T-cell (primary cell): Measurements from ENCODE around the gene ELMO1. TPM values are rescaled to one million over a fixed set of nuclear protein-coding genes. Genes with fewer than 3 reads are reported as not detected.

ENCODE experiments used
- ATAC-seq, 4 experiments: fragments of 200-7000 bp in 3 of 4; fragments of 150-1000 bp in 1 of 4; cut with Tn5 transposase; replicated peaks in 1 of 4; 1 replicate in 3 of 4; 2 replicates in 1 of 4; pipeline ENCODE4 v1.10.0; 2021; ENCODE audit warnings: moderate library complexity in 3 of 4, mild to moderate bottlenecking in 2 of 4, moderate number of reproducible peaks in 1 of 4
- CTCF ChIA-PET, 2 donors: fragments of 300-600 bp; sonication (Branson Sonifier 250); formaldehyde crosslinking; loops; one replicate each; lab custom pipeline; 2022; ENCODE audit warnings: antibody characterized with exemption in 2 of 2; lab: Charles Lee
- POLR2A ChIA-PET, 2 donors: fragments of 300-600 bp; sonication (Branson Sonifier 250); formaldehyde crosslinking; loops; one replicate each; lab custom pipeline; 2022; ENCODE audit warnings: antibody characterized with exemption in 2 of 2; lab: Charles Lee
- DNase-seq, 35 experiments: peaks; one replicate each; pipeline versions ENCODE4 v3.0.0 to v3.0.0-alpha.2; 2013 to 2023
- H3K27ac ChIP-seq: one replicate; pipeline ENCODE4 v1.5.1; 2013; ENCODE audit warnings: low read length
- H3K27me3 ChIP-seq, 2 experiments: replicated peaks in 1 of 2; 1 replicate in 1 of 2; 2 replicates in 1 of 2; pipeline versions ENCODE4 v1.6.1 to v1.7.0; 2013; ENCODE audit warnings: low read length in 1 of 2, mixed read lengths in 1 of 2; ENCODE audit not compliant: control insufficient read depth in 2 of 2, insufficient read depth in 2 of 2; ENCODE audit errors: extremely low read depth in 1 of 2
- H3K36me3 ChIP-seq, 2 donors: 1 replicate in 1 of 2; 2 replicates in 1 of 2; pipeline versions ENCODE4 v1.6.1 to v1.7.0; 2013; ENCODE audit warnings: low read length in 1 of 2; ENCODE audit not compliant: control insufficient read depth in 2 of 2, insufficient read depth in 1 of 2; ENCODE audit errors: extremely low read depth in 1 of 2
- H3K4me1 ChIP-seq, 2 experiments: 1 replicate in 1 of 2; 2 replicates in 1 of 2; pipeline versions ENCODE4 v1.6.1 to v1.7.0; 2013; ENCODE audit warnings: low read length in 2 of 2, mixed read lengths in 1 of 2; ENCODE audit not compliant: insufficient read depth in 2 of 2, control insufficient read depth in 1 of 2; ENCODE audit errors: extremely low read depth in 1 of 2
- H3K4me3 ChIP-seq, 2 donors: 1 replicate in 1 of 2; 2 replicates in 1 of 2; pipeline versions ENCODE4 v1.5.1 to v1.7.0; 2013; ENCODE audit warnings: mild to moderate bottlenecking in 2 of 2, low read length in 1 of 2, moderate library complexity in 1 of 2; ENCODE audit not compliant: control insufficient read depth in 1 of 2; ENCODE audit errors: extremely low read depth in 1 of 2
- H3K9me3 ChIP-seq: 2 replicates; pipeline ENCODE4 v1.7.0; 2013
- H3K27ac Mint-ChIP-seq, 2 donors: one replicate each; pipeline ENCODE4 v1.8.0; 2020 to 2021; ENCODE audit warnings: mild to moderate bottlenecking in 2 of 2, mixed read lengths in 2 of 2
- H3K27me3 Mint-ChIP-seq, 2 donors: one replicate each; pipeline ENCODE4 v1.8.0; 2021 to 2022; ENCODE audit warnings: mixed read lengths in 2 of 2
- H3K36me3 Mint-ChIP-seq: one replicate; pipeline ENCODE4 v1.8.0; 2021; ENCODE audit warnings: mixed read lengths
- H3K4me1 Mint-ChIP-seq, 3 donors: one replicate each; pipeline ENCODE4 v1.8.0; 2020 to 2022; ENCODE audit warnings: mixed read lengths in 3 of 3, mild to moderate bottlenecking in 1 of 3
- H3K4me3 Mint-ChIP-seq, 3 donors: one replicate each; pipeline ENCODE4 v1.8.0; 2020 to 2022; ENCODE audit warnings: mild to moderate bottlenecking in 3 of 3, mixed read lengths in 3 of 3, moderate library complexity in 3 of 3
- H3K9me3 Mint-ChIP-seq, 3 donors: one replicate each; pipeline ENCODE4 v1.8.0; 2020 to 2022; ENCODE audit warnings: mixed read lengths in 3 of 3
- WGBS: methylation state at CpG from one replicate; pipeline ENCODE4 v1.1.5; 2013; ENCODE audit warnings: missing lambda C conversion rate; ENCODE audit not compliant: insufficient coverage; 5-methylcytosine and 5-hydroxymethylcytosine counted together
- total RNA-seq, 35 experiments: library from RNA in 6 of 35; stranded (reverse) in 6 of 35; fragments of 120-200 nt in 1 of 35; gene quantifications; one replicate each; pipeline versions ENCODE4 v1.2.1 to v1.2.4 and lab custom pipeline; 2013 to 2026

ELMO1 gene
- total RNA-seq, 5 donors from 2014 or later (not counting 1 experiment from before 2014, with no cell fraction given): 101 to 149 (median 113) TPM

DNA sequence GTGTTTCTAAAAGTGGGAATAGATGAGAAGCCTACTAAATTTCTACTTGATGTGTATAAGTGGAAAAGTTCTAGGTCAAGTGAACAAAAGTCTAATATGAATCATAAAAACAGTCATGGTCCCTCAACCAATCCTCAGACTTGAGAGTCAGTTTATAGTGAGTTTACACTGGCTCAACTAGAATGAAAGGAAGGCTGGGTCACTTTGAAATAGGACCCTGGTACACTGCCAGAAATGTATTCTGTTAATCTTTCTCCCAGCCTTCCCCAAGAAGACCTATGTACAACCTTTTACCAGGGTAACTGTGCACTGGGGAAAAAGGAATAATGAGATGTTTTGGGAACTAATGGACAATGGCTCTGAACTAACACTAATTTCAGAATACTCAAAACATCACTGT is 17.3 kb downstream of the ELMO1 start:
- H3K4me3 Mint-ChIP-seq: no peak overlapping the region
- Histone ChIP-seq H3K4me1 (peaks cover 23 to 26% of the 10 kb centered on the region in 2 experiments), H3K36me3 (peaks cover 0 to 13% of the 10 kb centered on the region in 2 donors), H3K27me3 (no peaks in the 10 kb centered on the region), H3K9me3 (no peaks in the 10 kb centered on the region), H3K27ac (no peak overlapping the region), H3K4me3 (no peak overlapping the region)
- H3K27me3 Mint-ChIP-seq: no peaks in the 10 kb centered on the region
- ChIA-PET POLR2A (no interaction called here), CTCF (no interaction called here)
- H3K27ac Mint-ChIP-seq: no peak overlapping the region
- H3K36me3 Mint-ChIP-seq: peaks cover 30% of the 10 kb centered on the region
- H3K4me1 Mint-ChIP-seq: peaks cover 71 to 84% (median 73%) of the 10 kb centered on the region in 3 donors
- DNase-seq: no peak
- ATAC-seq: no peak
- no peaks in the 10 kb centered on the region for H3K9me3 Mint-ChIP-seq

DNA sequence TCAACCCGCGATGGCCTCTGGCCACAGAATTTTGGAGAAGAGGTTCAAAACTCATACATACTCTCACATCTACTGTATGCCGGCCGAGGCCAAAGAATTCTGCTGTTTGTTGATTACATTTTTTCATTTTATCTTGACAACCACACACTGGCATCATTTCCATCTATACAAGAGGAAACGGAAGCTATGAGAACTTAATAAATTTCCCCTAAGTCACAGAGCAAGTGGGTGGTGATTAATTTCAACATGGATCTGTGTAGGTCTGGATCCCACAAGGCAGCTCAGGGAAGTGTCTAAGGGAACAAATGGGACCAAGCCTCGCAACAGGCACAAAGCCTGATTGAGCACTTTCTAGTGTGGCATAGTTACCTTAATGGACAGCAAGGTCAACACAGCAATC is 18.0 kb downstream of the ELMO1 start:
- no peak overlapping the region for H3K27ac Mint-ChIP-seq
- no peak for DNase-seq
- H3K4me3 ChIP-seq: no peak overlapping the region
- ChIA-PET POLR2A (interaction anchor here in 1 of 2 donors (0.7 kb wide), 1 partner anchor 16 kb away, joined by 3 read pairs; no protein-coding TSS in a partner anchor), CTCF (interaction anchor here in 1 of 2 donors (1.0 kb wide), 1 partner anchor 64 kb away, joined by 3 read pairs; no protein-coding TSS in a partner anchor)
- H3K4me1 Mint-ChIP-seq: peaks cover 63 to 77% (median 65%) of the 10 kb centered on the region in 3 donors
- no peaks in the 10 kb centered on the region for H3K27me3 ChIP-seq
- no peaks in the 10 kb centered on the region for H3K9me3 Mint-ChIP-seq
- no peak overlapping the region for H3K4me3 Mint-ChIP-seq
- H3K27me3 Mint-ChIP-seq: no peaks in the 10 kb centered on the region
- peaks cover 0 to 14% of the 10 kb centered on the region in 2 donors for H3K36me3 ChIP-seq
- H3K27ac ChIP-seq: no peak overlapping the region
- no peak for ATAC-seq
- H3K9me3 ChIP-seq: no peaks in the 10 kb centered on the region
- peaks cover 30% of the 10 kb centered on the region for H3K36me3 Mint-ChIP-seq
- WGBS: 90% methylated on average over 2 of the region's 6 CpGs
- H3K4me1 ChIP-seq: peaks cover 23 to 26% of the 10 kb centered on the region in 2 experiments

DNA sequence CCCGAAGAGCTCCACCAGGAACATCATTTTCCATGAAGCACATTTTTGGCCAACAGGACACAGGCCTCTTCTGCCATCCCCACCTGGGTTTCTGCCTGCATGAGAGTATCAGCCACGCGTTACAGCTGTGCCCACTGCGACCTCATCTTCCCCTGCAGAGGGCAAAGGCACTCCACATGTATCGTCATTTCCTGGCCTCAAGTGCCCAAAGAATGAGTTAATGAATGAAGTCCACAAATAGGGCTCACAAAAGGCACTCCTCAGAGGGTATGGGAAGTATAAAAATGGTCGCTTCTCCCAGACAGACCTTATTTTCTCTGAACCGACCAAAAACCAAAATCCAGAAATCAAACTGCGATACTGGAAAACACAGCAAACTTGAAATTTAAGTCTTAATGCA is 18.5 kb downstream of the ELMO1 start:
- peaks cover 30% of the 10 kb centered on the region for H3K36me3 Mint-ChIP-seq
- CTCF ChIA-PET: interaction anchor here in 1 of 2 donors (1.0 kb wide), 1 partner anchor 65 kb away, joined by 3 read pairs; no protein-coding TSS in a partner anchor
- H3K27ac Mint-ChIP-seq: no peak overlapping the region
- ATAC-seq (no peak), DNase-seq (no peak)
- Histone ChIP-seq H3K36me3 (peaks cover 0 to 14% of the 10 kb centered on the region in 2 donors), H3K27ac (no peak overlapping the region), H3K4me1 (peaks cover 22 to 23% of the 10 kb centered on the region in 2 experiments), H3K27me3 (no peaks in the 10 kb centered on the region), H3K4me3 (no peak overlapping the region), H3K9me3 (no peaks in the 10 kb centered on the region)
- 100% methylated on average over 2 of the region's 8 CpGs for whole genome bisulfite sequencing
- POLR2A ChIA-PET: interaction anchor here in 1 of 2 donors (0.7 kb wide), 1 partner anchor 15 kb away, joined by 3 read pairs; no protein-coding TSS in a partner anchor
- H3K27me3 Mint-ChIP-seq: no peaks in the 10 kb centered on the region
- H3K9me3 Mint-ChIP-seq: no peaks in the 10 kb centered on the region
- peaks cover 59 to 76% (median 60%) of the 10 kb centered on the region in 3 donors for H3K4me1 Mint-ChIP-seq
- no peak overlapping the region for H3K4me3 Mint-ChIP-seq

GRCh38 chr7:37429435-37429791 is 19.3 kb downstream of the ELMO1 start:
- Histone ChIP-seq H3K27ac (no peak overlapping the region), H3K27me3 (no peaks in the 10 kb centered on the region), H3K9me3 (no peaks in the 10 kb centered on the region), H3K4me3 (no peak overlapping the region), H3K36me3 (peaks cover 0 to 14% of the 10 kb centered on the region in 2 donors), H3K4me1 (peaks cover 15 to 19% of the 10 kb centered on the region in 2 experiments)
- POLR2A ChIA-PET: no interaction called here
- ATAC-seq: no peak
- H3K27ac Mint-ChIP-seq: no peak overlapping the region
- H3K9me3 Mint-ChIP-seq: no peaks in the 10 kb centered on the region
- no peak overlapping the region for H3K4me3 Mint-ChIP-seq
- peaks cover 30% of the 10 kb centered on the region for H3K36me3 Mint-ChIP-seq
- H3K27me3 Mint-ChIP-seq: no peaks in the 10 kb centered on the region
- H3K4me1 Mint-ChIP-seq: peaks cover 51 to 72% (median 55%) of the 10 kb centered on the region in 3 donors
- DNase-seq: no peak
- CTCF ChIA-PET: no interaction called here

DNA sequence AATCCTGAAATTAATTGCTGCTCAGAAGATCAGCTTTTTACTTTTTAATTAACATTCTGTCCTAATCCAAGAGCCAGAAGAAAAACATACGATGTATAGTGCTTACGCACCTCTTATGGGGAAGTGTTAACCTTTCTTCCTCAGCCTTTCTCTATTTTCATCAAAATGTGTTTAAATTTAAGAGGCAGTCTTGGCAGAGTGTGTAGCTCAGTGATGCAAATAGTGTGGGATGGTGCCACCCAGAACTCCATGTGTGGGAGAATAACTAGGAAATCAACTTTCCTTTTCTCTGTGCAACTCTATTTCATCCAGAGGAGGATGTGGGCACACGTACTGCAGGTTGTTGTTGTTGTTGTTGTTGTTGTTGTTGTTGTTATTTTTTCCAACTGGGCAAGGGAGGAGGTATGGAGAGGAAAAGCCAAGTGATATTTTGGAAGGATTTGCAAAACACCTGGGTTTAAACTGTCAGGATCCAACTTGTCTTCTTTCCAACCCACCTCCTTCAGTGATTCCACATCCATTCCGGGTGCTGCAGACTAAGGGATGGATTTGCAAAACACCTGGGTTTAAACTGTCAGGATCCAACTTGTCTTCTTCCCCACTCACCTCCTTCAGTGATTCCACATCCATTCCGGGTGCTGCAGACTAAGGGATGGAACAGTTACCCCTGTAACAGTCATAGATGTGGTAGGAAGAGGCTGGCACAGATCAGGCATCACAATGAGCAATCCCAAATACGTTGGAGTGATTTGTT is 19.8 kb downstream of the ELMO1 start:
- peaks cover 49 to 69% (median 51%) of the 10 kb centered on the region in 3 donors for H3K4me1 Mint-ChIP-seq

DNA sequence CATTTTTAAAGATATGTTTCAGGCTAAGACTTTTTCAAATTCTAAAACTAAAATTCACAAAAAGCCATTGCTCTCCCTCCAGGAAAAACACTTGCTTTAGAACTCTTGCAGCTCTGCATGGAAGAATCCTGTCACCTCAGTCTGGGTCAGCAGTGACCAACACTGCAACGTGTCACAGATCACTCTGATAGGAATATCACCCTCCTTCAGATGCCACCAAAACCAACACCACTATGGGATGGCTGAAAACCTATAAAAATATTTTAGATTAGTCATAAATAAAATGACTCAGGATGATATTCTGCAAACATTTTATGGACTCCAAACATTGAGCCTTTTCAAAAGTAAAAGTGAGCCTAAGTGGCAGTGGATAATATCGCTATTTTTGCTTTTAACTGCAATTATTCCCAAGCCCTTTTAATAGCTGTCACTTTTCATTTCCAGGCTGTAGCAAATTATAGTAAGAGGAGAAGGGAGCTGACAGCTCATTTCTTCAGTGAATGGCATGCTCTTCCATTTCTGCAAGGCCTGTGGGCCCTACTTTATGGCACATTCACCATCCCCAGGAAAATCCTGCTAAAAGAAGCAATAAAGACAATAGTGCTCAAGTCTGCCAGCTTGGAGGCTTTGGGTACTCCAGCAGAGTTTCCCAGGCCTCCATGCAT is 21.3 kb downstream of the ELMO1 start:
- no peak for ATAC-seq
- no CpG with 5 or more reads among the region's 2 CpGs for WGBS
- Histone ChIP-seq H3K27ac (no peak overlapping the region), H3K4me3 (no peak overlapping the region), H3K27me3 (no peaks in the 10 kb centered on the region), H3K36me3 (peaks cover 0 to 14% of the 10 kb centered on the region in 2 donors), H3K4me1 (peaks cover 2 to 5% of the 10 kb centered on the region in 2 experiments), H3K9me3 (no peaks in the 10 kb centered on the region)
- no peak overlapping the region for H3K4me3 Mint-ChIP-seq
- POLR2A ChIA-PET: interaction anchor here (0.6 kb wide), 2 partner anchors 59 to 105 kb away, joined by 3 read pairs; no protein-coding TSS in a partner anchor
- peaks cover 30% of the 10 kb centered on the region for H3K36me3 Mint-ChIP-seq
- no peaks in the 10 kb centered on the region for H3K9me3 Mint-ChIP-seq
- H3K27me3 Mint-ChIP-seq: no peaks in the 10 kb centered on the region
- DNase-seq: no peak
- CTCF ChIA-PET: no interaction called here
- H3K27ac Mint-ChIP-seq: no peak overlapping the region
- H3K4me1 Mint-ChIP-seq: peaks cover 37 to 61% (median 38%) of the 10 kb centered on the region in 3 donors

More for the DNA sequence above, 19.8 kb downstream of the ELMO1 start:
- Histone ChIP-seq H3K9me3 (no peaks in the 10 kb centered on the region), H3K4me1 (peaks cover 12 to 19% of the 10 kb centered on the region in 2 experiments), H3K27ac (no peak overlapping the region), H3K36me3 (peaks cover 0 to 14% of the 10 kb centered on the region in 2 donors), H3K27me3 (no peaks in the 10 kb centered on the region), H3K4me3 (no peak overlapping the region)
- Mint-ChIP-seq H3K9me3 (no peaks in the 10 kb centered on the region), H3K4me3 (no peak overlapping the region), H3K36me3 (peaks cover 30% of the 10 kb centered on the region), H3K27ac (no peak overlapping the region), H3K27me3 (no peaks in the 10 kb centered on the region)
- DNase-seq (no peak), ATAC-seq (no peak)
- whole genome bisulfite sequencing: 72% methylated on average over 2 of the region's 6 CpGs
- ChIA-PET POLR2A (no interaction called here), CTCF (no interaction called here)
